HG03378 (cell line): ENCODE results near the gene DNAJB1.
"Not testable (repeated sequence)": the region's sequence is repeated elsewhere in the genome, so short reads cannot be mapped to it uniquely, and the experiment has no call there.

ENCODE experiments used
- ATAC-seq: cut with Tn5 transposase; IDR thresholded peaks from one replicate; pipeline ENCODE4 v1.9.1; 2021; ENCODE audit warnings: mild to moderate bottlenecking, moderate library complexity; ENCODE audit not compliant: unreplicated experiment

Gene DNAJB1

GRCh38 chr19:14525729-14526128, 7.5 kb upstream of the DNAJB1 start:
- no peak for ATAC-seq

DNA sequence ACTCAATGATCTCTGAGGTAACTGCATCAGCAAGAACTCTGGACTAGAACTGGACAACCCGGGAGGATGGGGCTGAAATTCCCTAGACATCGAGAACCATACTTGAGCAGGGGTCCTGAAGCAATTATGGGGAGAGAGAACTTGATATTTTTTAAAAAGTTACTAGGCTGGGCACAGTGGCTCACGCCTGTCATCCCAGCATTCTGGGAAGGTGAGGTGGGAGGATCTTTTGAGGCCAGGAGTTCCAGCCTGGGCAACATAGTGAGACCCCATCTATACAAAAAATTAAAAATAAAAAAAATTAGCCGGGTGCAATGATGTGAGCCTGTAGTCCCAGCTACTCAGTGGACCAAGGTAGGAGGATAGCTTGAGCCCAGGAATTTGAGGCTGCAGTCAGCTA, 2.3 kb upstream of the DNAJB1 start:
- no peak for ATAC-seq

GRCh38 chr19:14519860-14520407, 1.7 kb upstream of the DNAJB1 start:
- no peak for ATAC-seq

DNA sequence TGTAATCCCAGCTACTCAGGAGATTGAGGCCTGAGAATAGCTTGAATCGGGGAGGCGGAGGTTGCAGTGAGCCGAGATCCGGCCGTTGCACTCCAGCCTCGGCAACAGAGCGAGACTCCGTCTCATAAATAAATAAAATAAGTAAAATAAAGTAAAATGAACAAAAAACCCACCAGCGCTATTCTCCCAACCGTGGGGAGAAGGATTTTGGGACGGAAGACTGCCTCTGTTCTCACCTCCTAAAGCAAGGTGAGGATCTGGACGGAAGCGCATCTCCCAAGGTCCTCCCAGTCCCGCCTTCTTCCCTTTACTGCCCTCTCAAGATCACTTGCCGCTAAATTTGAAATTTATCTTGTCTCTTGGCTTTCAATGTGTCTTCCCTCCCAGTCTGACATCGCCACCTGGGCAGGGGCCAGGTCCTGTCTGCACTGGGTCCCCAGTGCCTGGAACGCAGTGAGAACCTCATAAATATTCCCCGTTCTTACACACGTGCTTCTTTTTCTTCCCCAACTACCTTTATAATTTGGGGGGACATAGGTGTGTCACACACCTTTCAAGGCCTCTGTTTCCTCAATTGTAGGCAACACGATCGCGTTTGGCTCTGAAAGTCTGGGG, 1.2 kb upstream of the DNAJB1 start:
- ATAC-seq = no peak

DNA sequence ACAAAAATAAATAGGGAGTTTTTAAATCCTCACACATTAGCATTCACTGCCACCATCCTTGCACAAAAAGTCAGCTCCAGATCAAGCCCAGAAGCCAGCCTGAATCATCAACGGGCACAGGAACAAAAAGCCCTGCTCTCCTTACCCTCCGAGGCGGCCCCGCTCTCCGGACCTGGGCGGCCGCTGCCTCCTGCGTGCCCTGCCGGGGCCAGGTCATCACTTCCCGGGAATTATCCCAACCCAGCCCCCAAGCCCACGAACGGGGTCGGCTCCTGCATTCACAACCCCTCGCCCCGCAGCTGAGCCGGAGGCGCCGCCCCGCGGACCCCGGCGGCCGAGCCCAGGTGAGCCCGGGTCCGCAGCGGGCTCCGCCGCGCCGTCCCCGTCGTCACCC, 754 bp downstream of the DNAJB1 start:
- no peak for ATAC-seq

GRCh38 chr19:14516746-14517438, 1.3 kb downstream of the DNAJB1 start:
- no peak for ATAC-seq

DNA sequence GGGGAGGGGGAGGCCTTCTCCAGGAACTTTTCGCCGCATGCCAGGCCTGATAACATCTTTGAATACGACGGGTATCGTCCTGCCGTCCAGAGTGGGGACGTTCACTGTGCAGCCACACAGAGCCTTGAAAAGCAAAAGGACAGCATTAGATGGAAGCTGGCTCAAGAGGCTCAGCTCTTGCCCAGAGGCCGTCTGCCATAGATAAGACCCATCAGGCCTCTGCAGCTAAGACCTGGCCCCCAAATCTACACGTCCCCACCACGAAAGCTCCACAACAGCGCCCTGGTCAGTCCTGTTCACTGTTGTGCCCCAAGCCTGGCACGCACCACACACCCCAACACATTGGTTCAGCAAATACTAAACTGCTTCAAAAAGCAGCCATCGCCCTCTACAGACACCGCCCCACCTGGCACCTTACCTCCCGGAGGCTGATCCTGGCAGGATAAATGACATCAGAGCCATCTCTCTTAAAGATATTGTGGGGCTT, 2.1 kb downstream of the DNAJB1 start:
- no peak for ATAC-seq

- no peak for ATAC-seq
Observed at GRCh38 chr19:14515501-14516047, 2.6 kb downstream of the DNAJB1 start.

DNA sequence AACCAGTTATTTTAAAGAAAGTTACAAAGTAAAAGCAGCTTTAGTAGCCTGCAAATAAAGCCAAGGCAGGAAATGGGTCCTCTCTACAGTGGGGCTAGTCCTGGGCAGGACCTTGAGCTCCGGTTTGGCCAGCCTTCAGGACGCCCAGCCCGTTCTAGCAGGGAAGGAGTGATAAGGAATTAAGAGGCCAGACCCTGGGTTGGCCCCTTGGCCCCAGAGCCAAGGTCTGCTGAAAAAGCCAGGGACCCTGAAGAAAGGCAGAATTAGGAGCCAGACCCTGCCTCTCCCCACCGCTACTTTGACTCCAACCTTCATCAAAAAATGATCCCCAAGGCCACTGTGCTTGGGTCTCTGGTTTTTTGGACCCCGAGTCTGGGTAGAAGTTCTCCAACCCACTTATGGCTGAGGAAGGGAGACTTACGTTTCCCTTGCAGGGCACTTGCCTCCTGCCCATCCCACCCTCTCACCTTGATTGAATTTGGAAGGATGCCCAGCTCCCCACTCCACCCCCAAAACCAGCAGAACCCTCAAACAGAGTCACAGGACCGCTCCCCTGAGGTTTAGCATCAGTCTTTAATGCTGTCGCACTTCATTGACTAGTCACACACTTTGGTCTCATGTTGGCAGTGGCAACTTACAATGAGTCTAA, 3.9 kb downstream of the DNAJB1 start:
- ATAC-seq = no peak

DNA sequence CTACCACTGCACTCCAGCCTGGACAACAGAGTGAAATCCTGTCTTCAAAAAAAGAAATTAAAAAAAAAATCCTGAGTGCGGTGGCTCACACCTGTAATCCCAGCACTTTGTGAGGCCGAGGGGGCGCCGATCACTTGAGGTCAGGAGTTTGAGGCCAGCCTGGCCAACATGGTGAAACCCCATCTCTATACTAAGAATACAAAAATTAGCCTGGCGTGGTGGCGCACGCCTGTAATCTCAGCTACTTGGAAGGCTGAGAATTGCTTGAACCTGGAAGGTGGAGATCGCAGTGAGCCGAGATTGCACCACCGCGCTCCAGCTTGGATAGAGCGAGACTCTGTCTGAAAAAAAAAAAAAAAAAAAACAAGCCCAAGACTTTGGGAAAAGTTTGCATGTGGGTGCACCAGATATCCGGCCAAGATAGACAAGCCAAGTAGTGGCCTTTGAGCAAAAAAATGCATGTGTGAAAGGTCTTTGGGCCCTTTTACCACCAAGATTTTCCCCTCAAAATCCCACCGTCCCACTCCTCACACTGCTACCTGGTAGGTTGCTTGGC, 5.7 kb downstream of the DNAJB1 start:
- ATAC-seq = no peak

GRCh38 chr19:14511229-14511593, 7.0 kb downstream of the DNAJB1 start:
- ATAC-seq = no peak

DNA sequence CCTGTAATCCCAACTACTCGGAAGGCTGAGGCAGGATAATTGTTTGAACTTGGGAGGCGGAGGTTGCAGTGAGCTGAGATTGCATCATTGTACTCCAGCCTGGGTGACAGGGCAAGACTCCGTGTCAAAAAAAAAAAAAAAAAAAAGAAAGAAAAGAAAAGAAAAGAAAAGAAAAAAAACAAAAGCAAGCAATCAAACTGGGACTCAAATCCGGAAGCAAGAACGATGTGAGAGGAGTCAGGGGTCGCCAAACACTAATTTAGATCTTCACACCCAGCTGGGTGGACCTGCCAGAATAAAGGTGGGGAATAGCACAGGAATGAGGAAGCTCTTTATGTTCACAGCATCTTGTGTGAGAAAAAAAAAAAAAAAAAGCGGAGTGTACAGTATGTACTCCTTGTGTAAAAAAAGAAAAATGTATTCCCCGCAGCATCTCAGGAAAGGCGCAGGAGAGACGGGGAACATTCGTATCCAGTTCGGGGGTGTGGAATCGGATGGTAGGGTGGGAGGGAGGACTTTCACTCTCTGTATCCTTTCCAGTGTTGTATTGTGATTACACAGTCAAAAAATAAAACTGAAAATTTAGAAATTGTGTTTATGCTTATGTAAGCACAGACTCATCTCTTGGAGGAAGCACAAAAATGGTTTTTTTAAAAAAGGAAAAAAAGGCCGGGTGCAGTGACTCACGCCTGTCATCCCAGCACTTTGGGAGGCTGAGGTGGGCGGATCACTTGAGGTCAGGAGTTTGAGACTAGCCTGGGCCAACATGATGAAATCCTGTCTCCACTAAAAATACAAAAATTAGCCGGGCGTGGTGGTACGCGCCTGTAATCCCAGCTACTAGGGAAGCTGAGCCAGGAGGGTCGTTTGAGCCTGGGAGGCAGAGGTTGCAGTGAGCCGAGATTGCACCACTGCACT, 7.6 kb downstream of the DNAJB1 start:
- ATAC-seq = no peak

GRCh38 chr19:14507704-14508542, 10.3 kb downstream of the DNAJB1 start:
- no peak for ATAC-seq

DNA sequence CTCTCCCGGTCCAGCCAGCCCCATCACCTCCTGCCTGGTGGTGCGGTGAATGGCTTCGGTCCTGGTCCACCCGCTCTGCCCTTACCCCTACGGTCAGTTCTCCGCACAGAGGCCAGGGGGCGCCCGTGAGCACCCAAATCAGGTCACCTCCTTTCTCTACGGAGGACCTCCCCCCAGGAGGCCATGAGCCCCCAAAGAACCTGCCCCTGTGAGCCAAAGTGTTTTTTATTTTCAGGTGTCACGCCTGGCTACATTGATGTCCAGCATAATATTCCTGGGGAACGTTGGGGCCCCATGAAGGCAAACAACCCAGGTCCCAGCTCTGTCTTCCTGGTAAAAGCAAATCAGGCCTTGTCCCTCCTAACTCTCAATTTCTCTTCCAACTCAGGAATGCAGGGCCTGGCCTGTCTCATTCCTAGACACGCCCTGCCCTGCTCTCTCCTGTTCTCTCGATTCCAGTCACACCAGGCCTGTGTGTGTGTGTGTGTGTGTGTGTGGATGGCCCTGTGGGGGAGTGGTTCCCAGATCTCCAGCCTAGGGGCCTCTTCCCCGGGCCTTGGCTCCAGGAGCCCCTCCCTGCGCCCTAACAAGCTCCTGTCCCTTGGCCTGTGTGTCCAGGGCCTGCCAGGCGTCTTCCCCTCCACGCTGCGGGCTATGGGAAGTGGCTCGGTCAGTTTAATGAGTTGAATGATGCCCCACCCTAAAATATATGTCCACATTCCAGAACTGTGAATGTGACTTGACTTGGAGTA, 12.5 kb downstream of the DNAJB1 start:
- ATAC-seq = no peak

DNA sequence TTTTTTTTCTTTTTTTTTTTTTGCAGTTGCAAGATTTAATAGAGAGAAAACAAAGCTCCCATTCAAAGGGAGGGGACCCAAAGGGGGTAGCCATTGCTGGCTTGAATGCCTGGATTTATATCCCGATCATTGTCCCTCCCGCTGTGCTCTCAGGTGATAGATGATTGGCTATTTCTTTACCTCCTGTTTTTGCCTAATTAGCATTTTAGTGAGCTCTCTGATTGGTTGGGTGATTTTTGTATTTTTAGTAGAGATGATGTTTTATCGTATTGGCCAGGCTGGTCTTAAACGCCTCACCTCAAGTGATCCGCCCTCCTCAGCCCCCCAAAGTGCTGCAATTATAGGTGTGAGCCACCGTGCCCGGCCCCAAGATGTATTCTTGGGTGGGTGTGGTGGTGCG, 13.6 kb downstream of the DNAJB1 start:
- not testable (repeated sequence) for ATAC-seq

- no peak for ATAC-seq
Observed at GRCh38 chr19:14503285-14503684, 14.9 kb downstream of the DNAJB1 start.

GRCh38 chr19:14502334-14503092, 15.7 kb downstream of the DNAJB1 start:
- no peak for ATAC-seq
